GM12801 (cell line): ENCODE measurements around the gene NOTCH1.

ENCODE experiments used
- CTCF ChIP-seq: IDR thresholded peaks from one replicate; pipeline ENCODE4 v1.5.1; 2011; ENCODE audit warnings: control low read depth; ENCODE audit not compliant: insufficient read length; ENCODE audit errors: extremely low read depth

NOTCH1 gene

GRCh38 chr9:136545965-136546696, at the start of gene NOTCH1:
TSS of gene NOTCH1 (minus strand) at chr9:136546048. CDS start at chr9:136545786, 262 bp downstream.
- TF ChIP-seq CTCF, result no peak

GRCh38 chr9:136594492-136594891, 48.6 kb upstream of the NOTCH1 start:
- no peak for TF ChIP-seq CTCF

- TF ChIP-seq CTCF, result no peak
These were observed 47.7 kb upstream of the NOTCH1 start for GRCh38 chr9:136593581-136593980.

GRCh38 chr9:136592666-136593065, 46.8 kb upstream of the NOTCH1 start:
- TF ChIP-seq CTCF, result no peak

GRCh38 chr9:136590821-136591752, 45.2 kb upstream of the NOTCH1 start:
- no peak for TF ChIP-seq CTCF

- no peak for TF ChIP-seq CTCF
These were observed 44.2 kb upstream of the NOTCH1 start for GRCh38 chr9:136589766-136590763.
